HFF-Myc (cell line): ENCODE measurements around the gene GRM7.

Experiments
- DNase-seq: peaks from one replicate; pipeline ENCODE4 v3.0.0-alpha.2; 2011; ENCODE audit warnings: low read depth; ENCODE audit errors: extremely low read depth
- H3K4me3 ChIP-seq: replicated peaks from 2 replicates; pipeline ENCODE4 v1.5.1; 2011; ENCODE audit warnings: low read depth, mild to moderate bottlenecking, control low read depth, low read length
- CTCF ChIP-seq: IDR thresholded peaks from 2 replicates; pipeline ENCODE4 v1.5.1; 2012; ENCODE audit warnings: mild to moderate bottlenecking, low read depth, low read length, control low read depth; ENCODE audit errors: missing control alignments

GRM7 gene

GRCh38 chr3:7638103-7638502, 777.2 kb downstream of the GRM7 start:
- H3K4me3 ChIP-seq, result no peak overlapping the region
- no peak for DNase-seq
- TF ChIP-seq CTCF, result no peak

- DNase-seq, result no peak
- H3K4me3 ChIP-seq, result no peak overlapping the region
- no peak for TF ChIP-seq CTCF
Observed at GRCh38 chr3:7640787-7641186, 779.9 kb downstream of the GRM7 start.

GRCh38 chr3:7646851-7647250, 785.9 kb downstream of the GRM7 start:
- no peak for DNase-seq
- H3K4me3 ChIP-seq, result no peak overlapping the region
- no peak for TF ChIP-seq CTCF

GRCh38 chr3:7650466-7650865, 789.6 kb downstream of the GRM7 start:
- no peak for TF ChIP-seq CTCF

GRCh38 chr3:7651274-7651673, 790.4 kb downstream of the GRM7 start:
- no peak for DNase-seq
- H3K4me3 ChIP-seq, result no peak overlapping the region
- no peak for TF ChIP-seq CTCF

More at GRCh38 chr3:7650466-7650865, 789.6 kb downstream of the GRM7 start:
- DNase-seq, result no peak
- no peak overlapping the region for H3K4me3 ChIP-seq

- TF ChIP-seq CTCF, result no peak
- no peak for DNase-seq
Observed at GRCh38 chr3:7657214-7658112, 796.5 kb downstream of the GRM7 start.

More at GRCh38 chr3:7657214-7658112, 796.5 kb downstream of the GRM7 start:
- no peak overlapping the region for H3K4me3 ChIP-seq
